HEK293T (cell line): ENCODE data around the gene GRIK1.

ENCODE experiments used
- CTCF ChIA-PET: fragments of 350-600 bp; formaldehyde crosslinking; extraction: SDS; loops from one replicate; lab custom pipeline; 2021; ENCODE audit warnings: antibody characterized with exemption, inconsistent platforms; lab: Yijun Ruan, JAX
- POLR2A ChIA-PET: fragments of 350-600 bp; formaldehyde crosslinking; extraction: SDS; loops from one replicate; lab custom pipeline; 2020; ENCODE audit warnings: antibody characterized with exemption, inconsistent platforms; lab: Yijun Ruan, JAX
- DNase-seq: peaks from one replicate; pipeline ENCODE4 v3.0.0; 2012; ENCODE audit warnings: mixed read lengths; ENCODE audit errors: extremely low spot score
- ARNT ChIP-seq: fragments of 450-650 bp; IDR thresholded peaks from 2 replicates; pipeline ENCODE4 v1.6.1; 2017; ENCODE audit warnings: mild to moderate bottlenecking
- BHLHE40 ChIP-seq: fragments of 450-650 bp; IDR thresholded peaks from 2 replicates; pipeline ENCODE4 v1.6.1; 2016; ENCODE audit warnings: mild to moderate bottlenecking, moderate library complexity, borderline replicate concordance
- CTBP1 ChIP-seq: fragments of 450-650 bp; IDR thresholded peaks from 2 replicates; pipeline ENCODE4 v1.6.1; 2016; ENCODE audit warnings: borderline replicate concordance
- ELF4 ChIP-seq: fragments of 450-650 bp; IDR thresholded peaks from 2 replicates; pipeline ENCODE4 v1.6.1; 2017; ENCODE audit warnings: antibody characterized with exemption
- FOXA1 ChIP-seq: fragments of 450-650 bp; IDR thresholded peaks from 2 replicates; pipeline ENCODE4 v1.6.1; 2016; ENCODE audit warnings: mild to moderate bottlenecking
- FOXK2 ChIP-seq: fragments of 450-650 bp; IDR thresholded peaks from 2 replicates; pipeline ENCODE4 v1.6.1; 2016; ENCODE audit warnings: mild to moderate bottlenecking
- FOXM1 ChIP-seq: fragments of 450-650 bp; IDR thresholded peaks from 2 replicates; pipeline ENCODE4 v1.6.1; 2017; ENCODE audit warnings: mild to moderate bottlenecking, borderline replicate concordance
- HDGF ChIP-seq: fragments of 450-650 bp; IDR thresholded peaks from 2 replicates; pipeline ENCODE4 v1.6.1; 2017; ENCODE audit warnings: antibody characterized with exemption, borderline replicate concordance
- L3MBTL2 ChIP-seq: fragments of 450-650 bp; conservative IDR thresholded peaks from 2 replicates; pipeline ENCODE4 v1.6.1; 2016; ENCODE audit warnings: mild to moderate bottlenecking
- LEF1 ChIP-seq: fragments of 450-650 bp; IDR thresholded peaks from 2 replicates; pipeline ENCODE4 v1.6.1; 2017; ENCODE audit warnings: mild to moderate bottlenecking, borderline replicate concordance
- NFRKB ChIP-seq: fragments of 450-650 bp; IDR thresholded peaks from 2 replicates; pipeline ENCODE4 v1.6.1; 2016; ENCODE audit warnings: mild to moderate bottlenecking, moderate library complexity
- PKNOX1 ChIP-seq: fragments of 450-650 bp; IDR thresholded peaks from 2 replicates; pipeline ENCODE4 v1.6.1; 2016
- SP1 ChIP-seq: fragments of 450-650 bp; IDR thresholded peaks from 2 replicates; pipeline ENCODE4 v1.6.1; 2017
- SUZ12 ChIP-seq: fragments of 450-650 bp; IDR thresholded peaks from 2 replicates; pipeline ENCODE4 v1.6.1; 2016; ENCODE audit warnings: mild to moderate bottlenecking
- TARDBP ChIP-seq: fragments of 450-650 bp; IDR thresholded peaks from 2 replicates; pipeline ENCODE4 v1.6.1; 2016
- ZNF384 ChIP-seq: fragments of 450-650 bp; IDR thresholded peaks from 2 replicates; pipeline ENCODE4 v1.6.1; 2016

The GRIK1 gene

GRCh38 chr21:29642551-29643245, 297.1 kb downstream of the GRIK1 start:
- ChIA-PET CTCF (interaction anchor here (0.5 kb wide), 1 partner anchor 208 kb away, joined by 4 read pairs; no protein-coding TSS in a partner anchor), POLR2A (no interaction called here)
- no peak for TF ChIP-seq CTBP1
- no peak for TF ChIP-seq L3MBTL2
- no peak for TF ChIP-seq ARNT
- no peak for TF ChIP-seq PKNOX1
- no peak for TF ChIP-seq ELF4
- no peak for DNase-seq

- ChIA-PET CTCF (no interaction called here), POLR2A (no interaction called here)
- no peak for DNase-seq
- TF ChIP-seq FOXK2: no peak
- TF ChIP-seq CTBP1: no peak
- no peak for TF ChIP-seq PKNOX1
- no peak for TF ChIP-seq NFRKB
- TF ChIP-seq ELF4: no peak
- no peak for TF ChIP-seq FOXA1
- no peak for TF ChIP-seq HDGF
- TF ChIP-seq SUZ12: no peak
- TF ChIP-seq ZNF384: no peak
- TF ChIP-seq TARDBP: no peak
- no peak for TF ChIP-seq FOXM1
- no peak for TF ChIP-seq BHLHE40
- TF ChIP-seq SP1: no peak
Observed at GRCh38 chr21:29641635-29642550, 297.9 kb downstream of the GRIK1 start.

- TF ChIP-seq ELF4 (no peak), FOXK2 (no peak)
- POLR2A ChIA-PET: no interaction called here
Observed at GRCh38 chr21:29641001-29641634, 298.7 kb downstream of the GRIK1 start.

GRCh38 chr21:29640080-29640508, 299.7 kb downstream of the GRIK1 start:
- ChIA-PET POLR2A (no interaction called here), CTCF (no interaction called here)
- no peak for DNase-seq
- TF ChIP-seq ARNT (no peak), ELF4 (no peak), FOXM1 (no peak), NFRKB (no peak), BHLHE40 (no peak), TARDBP (no peak), CTBP1 (no peak)

More at GRCh38 chr21:29641001-29641634, 298.7 kb downstream of the GRIK1 start:
- CTCF ChIA-PET: no interaction called here
- DNase-seq: no peak

- TF ChIP-seq SUZ12: no peak
- no peak for TF ChIP-seq LEF1
- no peak for TF ChIP-seq SP1
- no peak for TF ChIP-seq PKNOX1
- CTCF ChIA-PET: interaction anchor here (0.6 kb wide), 1 partner anchor 10 kb away, joined by 3 read pairs; no protein-coding TSS in a partner anchor
- DNase-seq: no peak
- POLR2A ChIA-PET: no interaction called here
Observed at GRCh38 chr21:29639366-29640079, 300.3 kb downstream of the GRIK1 start.

GRCh38 chr21:29638761-29639327, 301.0 kb downstream of the GRIK1 start:
- no peak for TF ChIP-seq NFRKB
- TF ChIP-seq PKNOX1: no peak
- no peak for TF ChIP-seq CTBP1
- TF ChIP-seq SUZ12: no peak
- no peak for TF ChIP-seq FOXA1
- no peak for TF ChIP-seq LEF1
- TF ChIP-seq ZNF384: no peak
- TF ChIP-seq FOXM1: no peak
- no peak for TF ChIP-seq BHLHE40
- TF ChIP-seq SP1: no peak
- TF ChIP-seq ELF4: no peak
- TF ChIP-seq TARDBP: no peak
- TF ChIP-seq ARNT: no peak
- no peak for TF ChIP-seq FOXK2
- no peak for TF ChIP-seq L3MBTL2
- no peak for TF ChIP-seq HDGF
- ChIA-PET POLR2A (no interaction called here), CTCF (no interaction called here)
- DNase-seq: no peak
